Measurements from ENCODE around the gene MAT2B.

MAT2B gene

GRCh38 chr5:163562071-163562470 lies 56.7 kb downstream of the MAT2B start:
- DNase-seq = no peak

- DNase-seq = no peak
These were observed 57.7 kb downstream of the MAT2B start for GRCh38 chr5:163563112-163563511.

GRCh38 chr5:163563880-163564279 lies 58.5 kb downstream of the MAT2B start:
- no peak for DNase-seq

GRCh38 chr5:163564321-163564938 lies 59.0 kb downstream of the MAT2B start:
- peak; percentile 61 to 81 (median 76) for DNase-seq

GRCh38 chr5:163565492-163565891 lies 60.1 kb downstream of the MAT2B start:
- no peak for DNase-seq

- peak in 3 of 4 experiments; percentile 5 to 33 (median 21) for DNase-seq
These were observed 60.7 kb downstream of the MAT2B start for GRCh38 chr5:163565931-163566608.

GRCh38 chr5:163566678-163567077 lies 61.3 kb downstream of the MAT2B start:
- no peak for DNase-seq

- no peak for DNase-seq
These were observed 62.4 kb downstream of the MAT2B start for GRCh38 chr5:163567811-163568210.
